GM19043 (cell line): ENCODE measurements around the gene RPS21.
"Not testable (repeated sequence)": the region's sequence is repeated elsewhere in the genome, so short reads cannot be mapped to it uniquely, and the experiment has no call there.

Experiments
- ATAC-seq: cut with Tn5 transposase; IDR thresholded peaks from one replicate; pipeline ENCODE4 v1.9.1; 2021; ENCODE audit warnings: low read depth; ENCODE audit not compliant: unreplicated experiment

Gene RPS21

GRCh38 chr20:62363920-62364851, 22.7 kb upstream of the RPS21 start:
- ATAC-seq, result no peak

- ATAC-seq, result no peak
Measured at GRCh38 chr20:62364911-62365736, 21.8 kb upstream of the RPS21 start.

GRCh38 chr20:62365814-62366369, 21.0 kb upstream of the RPS21 start:
- ATAC-seq, result no peak

- ATAC-seq, result no peak
Measured at GRCh38 chr20:62366370-62367135, 20.4 kb upstream of the RPS21 start.

GRCh38 chr20:62367136-62367632, 19.7 kb upstream of the RPS21 start, which contains the start of gene LAMA5:
Gene LAMA5, minus strand, starts transcription at chr20:62367312. Its CDS starts 67 bp downstream, at chr20:62367245.
- ATAC-seq, result no peak

- ATAC-seq, result no peak
Measured at GRCh38 chr20:62367633-62368391, 19.1 kb upstream of the RPS21 start.

- no peak for ATAC-seq
Measured at GRCh38 chr20:62368392-62368975, 18.4 kb upstream of the RPS21 start.

- no peak for ATAC-seq
Measured at GRCh38 chr20:62368976-62369814, 17.7 kb upstream of the RPS21 start.

- no peak for ATAC-seq
Measured at GRCh38 chr20:62369815-62370114, 17.1 kb upstream of the RPS21 start.

- no peak for ATAC-seq
Measured at GRCh38 chr20:62370115-62370806, 16.6 kb upstream of the RPS21 start.

GRCh38 chr20:62370807-62371587, 15.9 kb upstream of the RPS21 start:
- ATAC-seq, result no peak

- no peak for ATAC-seq
Measured at GRCh38 chr20:62371588-62372041, 15.3 kb upstream of the RPS21 start.

- no peak for ATAC-seq
Measured at GRCh38 chr20:62372042-62372993, 14.6 kb upstream of the RPS21 start.

- ATAC-seq, result not testable (repeated sequence)
Measured at GRCh38 chr20:62373631-62374179, 13.2 kb upstream of the RPS21 start.

- ATAC-seq, result no peak
Measured at GRCh38 chr20:62374331-62375152, 12.4 kb upstream of the RPS21 start.
